ELF-1 (cell line): ENCODE results near the gene JCAD.
A peak's percentile ranks its signal among the peaks of the same experiment; 100 is the strongest.
"Not testable (repeated sequence)": the region's sequence is repeated elsewhere in the genome, so short reads cannot be mapped to it uniquely, and the experiment has no call there.

Source experiments
- DNase-seq: peaks from one replicate; pipeline ENCODE4 v3.0.0-alpha.2; 2016; ENCODE audit warnings: low read depth, low spot score

JCAD gene

DNA sequence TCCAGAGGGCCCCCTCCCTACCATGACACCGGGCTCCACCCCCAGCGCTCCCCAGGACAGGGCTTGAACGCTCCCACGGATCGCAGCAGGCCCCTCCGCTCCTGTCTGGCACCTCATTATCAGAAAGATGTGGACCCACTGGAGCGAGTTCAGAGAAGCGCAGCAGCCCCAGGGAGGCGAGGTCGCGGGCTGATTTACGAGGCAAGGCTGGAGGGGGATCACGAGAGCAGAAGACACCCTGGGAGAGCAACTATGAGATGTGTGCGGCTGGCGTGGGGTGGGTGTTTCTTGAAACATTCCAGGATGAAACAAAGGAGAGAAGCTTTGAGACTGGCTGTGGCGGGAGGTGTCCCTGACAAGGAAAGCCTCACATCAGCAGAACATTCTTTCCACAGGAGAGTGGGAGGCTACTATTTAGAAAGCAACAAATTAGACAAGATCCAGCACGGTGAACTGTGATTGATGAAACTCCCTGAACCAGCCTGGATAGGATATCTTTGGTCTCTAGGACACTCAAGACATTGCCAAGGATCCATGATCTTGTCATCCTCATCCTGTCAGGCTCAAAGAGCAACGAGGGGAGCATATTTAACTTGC is 66.0 kb downstream of the JCAD start:
- DNase-seq, result peak; percentile 47

DNA sequence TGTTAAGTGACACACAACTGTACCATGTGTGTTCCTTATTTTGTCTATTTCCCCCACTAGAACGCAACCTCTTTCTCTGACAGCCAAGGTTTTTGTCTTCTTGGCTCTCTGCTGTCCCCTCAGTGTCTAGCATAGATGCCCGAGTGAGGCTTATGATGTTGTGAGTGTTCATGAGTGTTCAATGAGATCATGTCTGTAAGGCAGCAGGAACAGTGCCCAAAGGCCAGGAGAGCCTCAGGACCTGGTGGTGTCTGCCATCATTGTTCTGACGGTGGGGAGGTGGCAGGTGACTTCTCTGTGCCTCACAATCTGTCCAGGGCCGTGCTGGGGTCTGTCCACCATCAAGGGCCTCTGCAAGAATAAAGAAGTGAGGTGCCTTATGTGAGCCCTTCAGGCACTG is 66.5 kb downstream of the JCAD start:
- DNase-seq, result no peak

DNA sequence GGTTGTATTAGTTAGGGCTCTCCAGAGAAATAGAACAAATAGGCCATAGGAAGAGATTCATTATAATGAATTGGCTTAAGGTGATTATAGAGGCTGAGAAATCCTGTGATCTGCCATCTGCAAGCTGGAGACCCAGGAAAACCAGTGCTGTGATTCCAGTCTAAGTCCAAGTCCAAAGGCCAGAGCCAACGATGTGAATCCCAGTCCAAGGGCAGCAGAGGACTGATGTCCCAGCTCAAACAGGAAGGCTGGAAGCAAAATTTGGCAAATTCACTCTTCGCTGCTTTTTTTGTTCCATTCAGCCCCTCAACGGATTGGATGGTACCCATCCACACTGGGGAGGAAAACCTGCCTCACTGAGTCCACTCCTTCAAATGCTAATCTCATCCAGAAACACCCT is 68.0 kb downstream of the JCAD start:
- DNase-seq, result no peak

DNA sequence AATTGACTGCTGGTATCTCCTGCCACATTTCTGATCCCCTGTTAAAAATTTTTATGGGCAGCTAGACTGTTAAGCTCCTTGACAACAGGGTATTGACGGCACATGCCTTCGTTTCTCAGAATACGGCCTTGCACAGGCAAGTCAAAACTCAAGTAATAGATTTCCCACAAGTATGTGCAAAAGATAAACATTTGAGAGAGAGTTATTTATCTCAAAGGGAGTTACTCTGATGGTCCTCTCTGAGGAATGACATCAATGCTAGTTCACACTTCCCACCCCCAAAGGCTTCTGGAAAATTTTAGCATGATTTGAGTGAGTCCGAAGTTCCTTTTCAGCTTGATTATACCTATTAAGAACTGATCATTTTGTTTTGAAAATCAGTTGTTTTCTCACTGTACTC is 71.9 kb downstream of the JCAD start:
- no peak for DNase-seq

DNA sequence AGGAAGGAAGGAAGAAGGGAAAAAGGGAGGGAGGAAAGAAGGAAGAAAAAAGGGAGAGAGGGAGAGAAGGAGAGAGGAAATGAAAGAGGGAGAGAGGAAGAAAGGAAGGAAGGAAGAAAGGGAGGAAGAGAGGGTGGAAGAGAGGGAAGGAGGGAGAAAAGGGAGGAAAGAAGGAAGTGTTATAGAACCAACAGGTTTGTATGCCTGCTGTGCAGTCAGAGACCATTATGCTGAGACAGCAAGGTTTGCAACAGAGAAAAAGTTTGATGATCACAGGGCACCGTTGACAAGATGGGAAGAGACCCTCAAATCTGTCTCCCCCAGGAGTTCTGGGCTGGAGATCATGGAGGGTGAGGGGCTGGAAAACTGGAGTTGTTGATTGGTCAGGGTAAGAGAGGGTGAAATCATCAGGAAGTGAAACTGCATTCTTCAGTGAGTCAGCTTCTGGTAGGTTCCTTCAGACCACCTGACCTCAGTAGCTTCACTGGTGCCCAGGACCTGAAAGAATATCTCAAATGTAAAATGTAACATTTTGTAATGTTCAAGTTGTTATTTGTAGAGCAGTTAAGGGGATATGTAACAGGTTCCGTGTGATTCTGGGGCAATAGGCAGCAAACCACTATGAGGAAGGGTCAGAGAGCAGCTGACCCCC is 76.3 kb downstream of the JCAD start:
- DNase-seq, result no peak

DNA sequence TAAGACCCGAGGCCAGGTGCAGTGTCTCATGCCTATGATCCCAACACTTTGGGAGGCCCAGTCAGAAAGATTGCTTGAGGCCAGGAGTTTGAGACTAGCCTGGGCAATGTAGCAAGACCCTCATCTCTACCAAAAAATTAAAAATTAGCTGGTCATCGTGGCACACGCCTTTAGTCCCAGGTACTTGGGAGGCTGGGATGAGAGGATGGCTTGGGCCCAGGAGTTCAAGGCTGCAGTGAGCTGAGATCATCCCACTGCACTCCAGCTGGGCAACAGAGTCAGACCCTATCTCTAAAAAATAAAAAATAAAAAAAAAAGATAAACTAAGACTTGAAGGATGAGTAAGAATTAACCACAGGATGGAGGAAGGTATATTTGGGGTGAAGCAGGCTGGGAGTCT is 77.9 kb downstream of the JCAD start:
- no peak for DNase-seq

DNA sequence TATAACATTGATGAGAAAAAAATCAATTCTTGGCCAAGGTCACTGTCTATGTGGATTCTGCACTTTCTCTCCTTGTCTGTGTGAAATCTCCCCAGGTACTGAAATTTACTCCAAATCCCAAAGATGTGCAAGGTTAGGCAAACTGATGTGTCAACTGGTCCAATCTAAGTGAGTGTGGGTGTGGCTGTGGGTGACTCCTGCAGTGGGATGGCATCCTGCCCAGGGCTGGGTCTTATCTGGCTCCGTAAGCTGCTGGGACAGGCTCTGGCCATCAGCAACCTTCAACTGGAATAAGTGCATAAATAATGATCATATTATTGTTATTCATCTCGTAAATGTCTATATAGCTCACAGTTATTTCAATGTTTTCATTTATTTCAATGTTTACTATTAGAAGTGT is 79.3 kb downstream of the JCAD start:
- no peak for DNase-seq

DNA sequence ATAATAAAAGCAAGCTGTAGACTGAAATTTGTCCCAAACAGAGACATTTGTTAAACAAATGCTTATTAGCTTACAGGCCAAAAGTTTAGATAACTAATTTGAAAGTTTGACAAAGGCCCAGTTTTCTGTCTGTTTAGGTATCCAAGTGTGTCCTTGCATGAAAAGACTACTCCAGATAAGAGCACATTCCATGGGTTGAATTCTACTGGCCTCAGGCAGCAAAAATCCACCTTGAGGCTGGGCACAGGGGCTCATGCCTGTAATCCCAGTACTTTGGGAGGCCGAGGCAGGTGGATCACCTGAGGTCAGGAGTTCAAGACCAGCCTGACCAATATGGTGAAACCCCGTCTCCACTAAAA is 80.0 kb downstream of the JCAD start:
- DNase-seq, result not testable (repeated sequence)

DNA sequence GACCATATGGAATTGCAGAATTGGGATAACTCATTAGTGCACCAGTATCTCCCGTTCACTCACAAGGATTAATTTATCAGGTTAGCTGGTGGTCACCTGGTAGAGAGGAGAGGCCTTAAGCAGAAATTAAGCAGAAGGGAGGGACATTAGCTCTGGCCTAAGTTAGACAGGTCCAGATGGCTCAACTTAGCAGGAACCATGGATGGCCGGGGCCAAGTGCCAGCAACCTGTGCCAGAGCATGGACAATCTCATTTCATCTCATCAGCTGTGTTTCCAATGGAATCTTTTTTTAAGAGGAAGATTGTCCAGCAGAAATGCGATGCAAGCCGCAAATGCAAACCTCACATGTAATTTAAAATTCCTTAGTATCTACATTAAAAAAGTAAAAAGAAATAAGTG is 82.2 kb downstream of the JCAD start:
- no peak for DNase-seq

DNA sequence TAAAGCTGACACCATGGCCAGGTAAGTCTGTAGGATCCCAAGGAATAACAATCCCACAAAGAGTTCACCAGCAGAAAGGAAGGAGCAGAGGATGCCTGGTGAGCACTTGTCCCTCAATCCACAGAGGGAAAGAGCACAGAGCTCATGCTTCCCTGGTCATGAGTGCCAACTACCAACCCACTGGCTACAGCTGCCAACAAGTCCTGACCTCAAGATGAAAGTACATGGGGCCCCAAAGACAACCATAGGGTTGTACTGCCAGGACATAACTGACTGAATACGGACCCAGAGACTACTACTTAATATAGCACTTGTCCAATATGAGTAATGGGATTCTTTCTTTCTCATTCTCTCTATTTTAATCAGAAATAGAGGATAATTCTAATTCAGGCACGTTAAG is 83.3 kb downstream of the JCAD start:
- DNase-seq, result no peak

DNA sequence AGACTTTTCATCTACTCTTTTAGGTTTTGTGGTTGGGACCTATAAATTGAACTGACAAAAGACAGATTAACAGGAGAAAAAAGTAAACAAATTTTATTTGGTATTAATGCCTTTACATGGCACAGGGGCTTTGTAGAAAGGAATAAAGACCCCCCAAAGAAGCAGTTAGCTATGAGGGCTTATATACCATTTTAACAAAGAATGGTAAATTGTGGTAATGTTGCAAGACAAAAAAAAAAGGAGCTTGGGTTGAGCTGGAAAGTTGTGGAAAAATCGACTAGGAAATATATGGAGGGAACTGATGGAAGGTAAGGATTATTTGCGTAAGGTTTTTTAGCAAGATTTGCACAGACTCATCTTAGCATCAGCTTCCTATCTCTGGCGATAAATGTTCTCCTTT is 84.6 kb downstream of the JCAD start:
- no peak for DNase-seq

DNA sequence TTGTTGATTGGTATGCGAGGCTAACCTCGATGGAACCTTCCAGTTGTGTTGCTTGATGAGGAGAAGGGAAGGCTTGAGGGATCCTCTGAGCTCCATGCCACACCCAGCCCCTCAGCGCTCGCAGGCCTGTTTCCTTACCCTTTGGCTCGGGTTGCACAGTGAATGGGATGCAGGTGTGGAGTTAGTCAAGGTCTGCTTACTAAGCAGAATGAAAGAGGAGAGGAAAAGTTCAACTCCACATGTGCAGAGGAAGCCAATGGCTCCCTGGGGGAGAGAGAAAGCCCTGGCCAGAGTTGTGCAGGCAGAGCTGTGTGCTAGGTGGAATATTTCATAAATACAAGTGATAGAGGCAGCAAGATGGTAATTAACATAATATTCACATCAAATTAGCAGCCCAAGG is 85.5 kb downstream of the JCAD start:
- DNase-seq, result no peak

DNA sequence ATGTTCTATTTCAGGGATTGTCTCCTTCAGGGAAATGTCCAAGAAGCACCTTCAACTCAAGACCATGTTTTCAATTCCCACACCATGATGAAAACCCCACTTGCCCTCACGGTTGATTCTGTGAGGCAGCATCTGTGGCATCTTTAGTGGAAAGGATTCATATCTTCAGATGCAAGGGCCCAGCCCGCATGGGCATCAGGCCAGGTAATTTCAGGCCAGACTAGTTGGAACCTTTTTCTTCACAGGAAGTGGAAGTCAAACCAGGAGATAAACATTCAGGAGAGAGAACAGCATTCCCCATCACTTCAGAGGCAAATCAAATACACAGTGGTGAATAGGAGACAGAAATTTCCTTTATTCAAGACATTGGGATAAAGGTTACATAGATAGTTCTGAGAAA is 88.8 kb downstream of the JCAD start:
- DNase-seq, result no peak

DNA sequence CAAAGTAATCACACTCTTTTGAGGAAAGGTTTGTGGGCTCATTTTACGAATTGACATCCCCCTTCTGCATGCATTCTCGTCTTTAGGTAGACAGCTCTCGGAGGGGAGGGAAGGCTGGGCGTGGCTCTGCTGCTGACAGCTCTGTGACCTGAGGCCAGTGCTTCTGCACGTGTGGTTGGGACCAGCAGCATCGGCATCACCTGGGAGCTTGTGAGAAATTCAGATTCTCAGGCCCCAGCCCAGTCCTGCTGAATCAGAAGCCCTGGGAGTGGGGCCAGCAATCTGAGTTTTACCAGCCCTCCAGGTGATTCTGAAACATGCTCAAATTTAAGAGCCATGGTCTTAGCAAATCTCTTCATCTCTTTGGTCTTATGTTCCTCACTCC is 89.4 kb downstream of the JCAD start:
- DNase-seq, result no peak

DNA sequence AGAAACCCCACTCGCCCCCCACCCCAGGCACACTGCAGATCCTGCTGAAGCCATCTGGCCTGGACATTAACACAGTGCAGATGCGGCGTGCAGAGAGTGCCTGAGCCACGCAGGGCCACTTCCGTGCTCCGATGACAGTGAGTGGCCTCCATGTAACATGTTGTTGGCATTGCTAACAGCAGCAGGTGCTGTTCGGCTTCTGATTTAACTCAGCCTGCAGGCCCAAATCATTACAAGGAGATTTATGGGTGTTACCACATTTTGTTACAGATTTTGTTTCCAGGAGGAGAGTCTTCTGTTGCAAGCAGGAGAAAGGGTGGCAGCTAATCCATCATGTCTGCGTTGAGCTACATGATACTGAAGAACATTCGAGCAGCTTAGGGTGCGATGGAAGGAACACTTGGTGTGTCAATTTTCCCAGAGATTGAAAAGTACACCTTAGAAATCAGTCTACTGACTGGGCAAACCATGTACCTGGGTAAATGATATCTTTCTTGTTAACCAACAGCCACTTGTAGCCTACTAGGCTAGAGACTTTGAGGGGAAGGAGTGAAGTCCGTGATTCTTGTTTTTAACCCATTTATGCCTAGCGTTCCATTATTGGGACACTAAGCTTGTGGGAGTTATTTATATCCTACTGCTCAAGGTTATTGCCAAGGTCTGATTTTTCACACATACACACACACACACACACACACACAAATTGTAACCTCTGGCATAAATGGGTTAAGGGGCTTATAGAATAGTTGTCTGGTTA is 90.0 kb downstream of the JCAD start:
- DNase-seq, result no peak

DNA sequence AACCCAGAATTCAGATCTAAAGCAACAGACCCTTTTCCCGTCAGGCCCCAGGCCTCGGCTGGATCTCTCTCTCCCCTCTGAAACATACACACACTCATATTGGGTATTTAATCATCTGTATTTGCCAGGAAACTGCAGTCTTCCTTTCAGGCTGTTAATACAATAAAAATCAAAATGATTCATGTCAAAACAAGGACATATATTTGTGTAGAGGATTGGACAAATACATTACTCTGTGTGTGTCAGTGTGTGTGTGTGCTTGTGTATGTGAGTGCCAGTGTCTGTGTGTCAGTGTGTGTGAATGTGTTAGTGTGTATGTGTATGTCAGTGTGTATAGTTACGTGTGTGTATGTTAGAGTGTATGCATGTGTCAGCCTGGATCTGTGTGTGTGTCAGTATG is 90.8 kb downstream of the JCAD start:
- no peak for DNase-seq

DNA sequence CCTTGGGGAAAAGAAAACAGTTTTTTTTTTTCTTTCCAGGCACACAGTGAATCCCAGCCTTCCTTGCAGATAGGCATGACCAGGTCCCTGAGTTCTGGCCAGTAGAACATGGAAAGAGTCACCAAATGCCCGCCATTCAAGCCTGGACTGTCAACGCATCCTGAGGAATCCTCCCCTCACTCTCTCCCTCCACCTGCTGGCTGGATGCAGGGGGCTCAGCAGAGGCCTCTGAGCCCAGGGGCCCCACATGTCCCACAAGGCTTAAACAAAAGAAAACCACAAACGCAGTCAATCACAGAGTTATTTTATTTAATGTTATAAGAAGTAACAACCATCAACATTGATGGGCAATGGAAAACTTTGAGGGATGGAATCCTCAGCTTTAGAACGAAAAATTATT is 93.1 kb downstream of the JCAD start:
- DNase-seq, result no peak
